Activated CD8-positive, alpha-beta T cell treated with anti-CD3 and anti-CD28 coated beads for 36 hours (primary cell): ENCODE measurements around the gene KRT6B. TPM values are rescaled to one million over a fixed set of nuclear protein-coding genes. Genes with fewer than 3 reads are reported as not detected.

Experiments used
- ATAC-seq: fragments of 200-7000 bp; cut with Tn5 transposase; one replicate; pipeline ENCODE4 v1.10.0; 2021; ENCODE audit warnings: mild to moderate bottlenecking, moderate library complexity
- CTCF ChIA-PET: fragments of 350-600 bp; sonication (Branson Sonifier 250); formaldehyde crosslinking; loops from one replicate; lab custom pipeline; 2021; ENCODE audit warnings: antibody characterized with exemption; lab: Charles Lee
- POLR2A ChIA-PET: fragments of 350-600 bp; sonication (Branson Sonifier 250); formaldehyde crosslinking; loops from one replicate; lab custom pipeline; 2021; ENCODE audit warnings: antibody characterized with exemption; lab: Charles Lee
- DNase-seq: peaks from one replicate; pipeline ENCODE4 v3.0.0-alpha.2; 2020
- H3K27ac Mint-ChIP-seq: one replicate; pipeline ENCODE4 v1.8.0; 2021; ENCODE audit warnings: mild to moderate bottlenecking, mixed read lengths
- H3K27me3 Mint-ChIP-seq: one replicate; pipeline ENCODE4 v1.8.0; 2021; ENCODE audit warnings: mixed read lengths
- H3K36me3 Mint-ChIP-seq: one replicate; pipeline ENCODE4 v1.8.0; 2021; ENCODE audit warnings: low read depth, mixed read lengths
- H3K4me1 Mint-ChIP-seq: one replicate; pipeline ENCODE4 v1.8.0; 2021; ENCODE audit warnings: low read depth, mixed read lengths
- H3K4me3 Mint-ChIP-seq: one replicate; pipeline ENCODE4 v1.8.0; 2021; ENCODE audit warnings: mild to moderate bottlenecking, moderate library complexity, mixed read lengths
- H3K9me3 Mint-ChIP-seq: one replicate; pipeline ENCODE4 v1.8.0; 2021; ENCODE audit warnings: mixed read lengths
- CTCF ChIP-seq: fragments of 200-600 bp; IDR thresholded peaks from one replicate; pipeline ENCODE4 v1.8.0; 2022; ENCODE audit warnings: antibody characterized with exemption, mild to moderate bottlenecking
- intact Hi-C: fragments of 100-400 bp; cut with micrococcal nuclease; formaldehyde crosslinking; loops from one replicate; pipeline ENCODE4 v1.10.0; 2022
- total RNA-seq, 2 experiments: library from RNA; stranded (reverse); gene quantifications; one replicate each; pipeline ENCODE4 v1.2.3, GENCODE V29; 2021

Gene KRT6B
- total RNA-seq, 2 experiments from 2014 or later = not detected

- Mint-ChIP-seq H3K4me1 (no peaks in the 10 kb centered on the region), H3K27ac (no peak overlapping the region), H3K9me3 (no peaks in the 10 kb centered on the region), H3K36me3 (no peaks in the 10 kb centered on the region), H3K4me3 (no peak overlapping the region), H3K27me3 (peaks cover 18% of the 10 kb centered on the region)
- ChIA-PET POLR2A (no interaction called here), CTCF (interaction anchor here (0.8 kb wide), 1 partner anchor 440 kb away, joined by 3 read pairs; no protein-coding TSS in a partner anchor)
- TF ChIP-seq CTCF = no peak
- ATAC-seq (no peak), DNase-seq (no peak)
- intact Hi-C loops = no loop called here
Observed at GRCh38 chr12:52440821-52441319, 11.1 kb downstream of the KRT6B start.

- Mint-ChIP-seq H3K4me1 (no peaks in the 10 kb centered on the region), H3K36me3 (no peaks in the 10 kb centered on the region), H3K27ac (no peak overlapping the region), H3K4me3 (no peak overlapping the region), H3K27me3 (peaks cover 15% of the 10 kb centered on the region), H3K9me3 (no peaks in the 10 kb centered on the region)
- DNase-seq (no peak), ATAC-seq (no peak)
- CTCF ChIA-PET = interaction anchor here (0.7 to 1.3 kb wide), 2 partner anchors 142 to 445 kb away, joined by 3 read pairs; no protein-coding TSS in a partner anchor
- intact Hi-C loops = no loop called here
- POLR2A ChIA-PET = no interaction called here
- TF ChIP-seq CTCF = no peak
Observed at GRCh38 chr12:52439845-52440244, 12.1 kb downstream of the KRT6B start.

GRCh38 chr12:52439420-52439819, 12.5 kb downstream of the KRT6B start:
- peaks cover 15% of the 10 kb centered on the region for H3K27me3 Mint-ChIP-seq
- no peak for ATAC-seq
- no peaks in the 10 kb centered on the region for H3K9me3 Mint-ChIP-seq
- H3K27ac Mint-ChIP-seq = no peak overlapping the region
- H3K36me3 Mint-ChIP-seq = no peaks in the 10 kb centered on the region
- TF ChIP-seq CTCF = no peak
- ChIA-PET POLR2A (no interaction called here), CTCF (interaction anchor here (0.7 to 1.3 kb wide), 2 partner anchors 143 to 446 kb away, joined by 3 read pairs; no protein-coding TSS in a partner anchor)
- no peak overlapping the region for H3K4me3 Mint-ChIP-seq
- intact Hi-C loops = no loop called here
- DNase-seq = no peak
- no peaks in the 10 kb centered on the region for H3K4me1 Mint-ChIP-seq

- POLR2A ChIA-PET = no interaction called here
- intact Hi-C loops = no loop called here
- CTCF ChIA-PET = no interaction called here
Observed at GRCh38 chr12:52438305-52439301, 13.3 kb downstream of the KRT6B start.

More at GRCh38 chr12:52438305-52439301, 13.3 kb downstream of the KRT6B start:
- Mint-ChIP-seq H3K27ac (no peak overlapping the region), H3K9me3 (no peaks in the 10 kb centered on the region), H3K4me1 (no peaks in the 10 kb centered on the region), H3K4me3 (no peak overlapping the region), H3K36me3 (no peaks in the 10 kb centered on the region), H3K27me3 (peaks cover 15% of the 10 kb centered on the region)
- no peak for ATAC-seq
- no peak for DNase-seq
- TF ChIP-seq CTCF = no peak
